Motor neuron (in vitro differentiated cells): ENCODE data around the gene ISG20L2. TPM values are rescaled to one million over a fixed set of nuclear protein-coding genes. Genes with fewer than 3 reads are reported as not detected.
A peak's percentile ranks its signal among the peaks of the same experiment; 100 is the strongest.

Source experiments
- ATAC-seq, 8 experiments: fragments of 200-7000 bp; cut with Tn5 transposase; replicated peaks in 6 of 8; 2 replicates each; pipeline ENCODE4 v1.8.0; 2021; ENCODE audit warnings: mild to moderate bottlenecking in 8 of 8, moderate library complexity in 8 of 8
- H3K27ac ChIP-seq, 2 donors: fragments of 250-450 bp; sonication (Bioruptor Pico); 2 replicates each; pipeline ENCODE4 v1.9.0; 2021; ENCODE audit warnings: antibody characterized with exemption in 2 of 2, mild to moderate bottlenecking in 2 of 2, moderate library complexity in 1 of 2
- H3K4me1 ChIP-seq, 2 donors: fragments of 250-450 bp; sonication (Bioruptor Pico); replicated peaks in 1 of 2; 2 replicates each; pipeline ENCODE4 v1.6.1; 2021; ENCODE audit warnings: antibody characterized with exemption in 2 of 2, mild to moderate bottlenecking in 2 of 2, moderate library complexity in 1 of 2
- H3K4me3 ChIP-seq, 5 donors: fragments of 250-450 bp; sonication (Bioruptor Pico); 2 replicates each; pipeline ENCODE4 v1.9.0; 2021; ENCODE audit warnings: antibody characterized with exemption in 5 of 5, mild to moderate bottlenecking in 5 of 5, moderate library complexity in 4 of 5
- WGBS, 10 experiments: fragments of 450-650 bp; shearing (Covaris generic); methylation state at CpG; one replicate each; pipeline ENCODE4 v1.0.0; 2022; 5-methylcytosine and 5-hydroxymethylcytosine counted together
- in situ Hi-C, 9 experiments: fragments of 400-800 bp; cut with MboI; loops; one replicate each; pipeline ENCODE4 v1.15.0; 2021; ENCODE audit warnings: low sequenced_read_pairs in 9 of 9, low pct_unique_long_range_greater_than_20kb in 2 of 9; ENCODE audit not compliant: unreplicated experiment in 9 of 9
- total RNA-seq, 8 experiments: library from RNA; unstranded; fragments of 300-600 nt; gene quantifications; 2 replicates each; pipeline versions ENCODE4 v1.2.3 to v1.2.4, GENCODE V29; 2022

ISG20L2 gene
- total RNA-seq, 8 experiments from 2014 or later = 25.1 to 45.2 (median 33.0) TPM

DNA sequence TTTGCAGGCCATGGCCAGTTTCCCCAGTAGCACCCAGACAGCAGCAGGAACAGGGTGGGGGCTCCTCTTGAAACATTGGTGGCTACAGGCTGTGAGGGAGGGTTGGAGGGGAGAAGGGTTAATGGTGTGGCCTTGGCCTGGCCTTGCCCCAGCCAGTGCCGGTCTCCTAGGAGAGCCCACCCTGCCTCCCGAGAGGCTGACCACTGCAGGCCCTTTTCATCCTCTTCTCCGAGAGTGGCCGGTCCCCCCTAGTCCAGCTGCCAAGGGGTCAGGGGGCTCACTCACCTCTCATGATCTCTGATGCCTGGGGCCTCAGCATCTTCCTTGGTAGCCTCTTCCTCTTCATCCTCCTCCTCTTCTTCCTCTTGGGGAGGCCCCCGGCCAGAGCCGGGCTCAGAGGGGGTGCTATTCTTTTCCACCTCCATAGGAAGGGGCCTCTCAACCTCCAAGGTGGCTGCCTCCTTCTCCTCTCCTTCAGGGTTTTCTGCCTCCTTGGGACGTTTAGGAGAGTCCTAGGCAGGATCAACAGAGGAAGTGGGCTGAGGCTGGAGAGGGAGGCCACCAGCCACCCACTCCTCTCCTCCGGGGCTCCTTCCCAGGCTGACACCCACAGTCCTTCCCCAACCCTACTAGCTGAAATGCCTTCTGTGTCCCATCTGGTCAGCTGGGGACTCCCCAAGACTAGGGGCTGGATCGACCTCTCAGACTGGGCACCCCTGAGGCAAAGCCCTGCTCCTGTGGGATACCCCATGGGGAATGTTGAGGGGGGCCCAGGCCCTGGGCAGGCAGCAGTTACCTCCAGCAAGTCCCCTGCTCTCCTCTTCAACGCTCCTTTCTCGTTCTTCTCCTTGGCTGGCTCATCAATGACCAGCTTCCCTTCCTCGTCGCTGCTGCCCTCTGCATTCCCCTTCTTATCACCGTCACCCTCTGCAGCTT is 15.1 kb upstream of the ISG20L2 start:
- Histone ChIP-seq H3K27ac (no peak overlapping the region), H3K4me1 (peaks cover 38% of the 10 kb centered on the region in 2 donors), H3K4me3 (no peak overlapping the region)
- in situ Hi-C loops = no loop called here
- ATAC-seq = no peak
- WGBS, 10 experiments = 54 to 100% (median 90%) methylated on average over 1 to 8 of the region's 14 CpGs; no CpG with 5 or more reads in 4 of the 10 experiments

GRCh38 chr1:156742801-156743200 is 14.2 kb upstream of the ISG20L2 start:
- Histone ChIP-seq H3K27ac (no peak overlapping the region), H3K4me1 (peaks cover 29% of the 10 kb centered on the region in 2 donors), H3K4me3 (no peak overlapping the region)
- in situ Hi-C loops = no loop called here
- no peak for ATAC-seq
- 57 to 100% (median 92%) methylated on average over 1 to 2 of the region's 4 CpGs; no CpG with 5 or more reads in 5 of the 10 experiments for WGBS, 10 experiments

DNA sequence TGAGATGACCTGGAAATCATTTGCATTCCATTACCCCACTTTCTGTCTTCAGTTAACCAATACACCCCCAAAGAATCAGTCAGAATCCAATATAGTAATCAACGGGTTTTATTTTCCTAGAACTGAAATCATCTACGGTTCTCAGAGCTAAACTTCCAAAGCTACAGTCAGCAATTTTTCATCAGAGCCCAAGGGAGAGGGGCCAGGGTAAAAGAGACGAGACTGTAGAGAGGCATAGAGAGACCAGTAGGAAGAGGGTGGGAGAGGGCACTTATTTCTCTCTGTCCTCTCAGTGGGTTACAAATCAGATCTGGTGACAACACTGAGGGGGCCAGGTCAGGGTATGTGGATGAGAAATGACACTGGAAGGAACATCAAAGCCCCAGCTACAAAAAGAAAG is 13.5 kb upstream of the ISG20L2 start:
- 53 to 100% (median 71%) methylated on average over 1 to 3 of the region's 3 CpGs; no CpG with 5 or more reads in 2 of the 10 experiments for WGBS, 10 experiments
- ATAC-seq = no peak
- Histone ChIP-seq H3K4me3 (no peak overlapping the region), H3K4me1 (peaks cover 23% of the 10 kb centered on the region in 2 donors), H3K27ac (no peak overlapping the region)
- in situ Hi-C loops = no loop called here

GRCh38 chr1:156741481-156741983 is 13.0 kb upstream of the ISG20L2 start:
- in situ Hi-C loops = no loop called here
- ATAC-seq = no peak
- 0 to 96% (median 68%) methylated on average over 2 to 8 of the region's 8 CpGs; no CpG with 5 or more reads in 2 of the 10 experiments for WGBS, 10 experiments

GRCh38 chr1:156740741-156741480 is 12.3 kb upstream of the ISG20L2 start, which contains the start of gene MRPL24:
Gene MRPL24 (minus strand): TSS chr1:156741088. CDS start chr1:156738704, 2,384 bp downstream.
- Histone ChIP-seq H3K27ac (peak within 1 kb of the TSS; percentile 82 to 91), H3K4me3 (peak within 1 kb of the TSS; percentile 58 to 80 (median 65)), H3K4me1 (peaks cover 17 to 18% of the 10 kb centered on the region in 2 donors)
- WGBS, 10 experiments = 0 to 4% (median 0%) methylated on average over 1 to 26 of the region's 38 CpGs; no CpG with 5 or more reads in 2 of the 10 experiments
- in situ Hi-C loops = no loop called here
- ATAC-seq = peak; percentile 93 to 95 (median 94)

More at GRCh38 chr1:156741481-156741983, 13.0 kb upstream of the ISG20L2 start:
- H3K27ac ChIP-seq = peak overlapping the region; percentile 82 to 91
- peak overlapping the region; percentile 17 to 65 (median 26) for H3K4me3 ChIP-seq
- H3K4me1 ChIP-seq = peaks cover 23% of the 10 kb centered on the region in 2 donors

- Histone ChIP-seq H3K27ac (peak overlapping the region; percentile 16 to 70), H3K4me3 (peak overlapping the region; percentile 58 to 80 (median 65)), H3K4me1 (peaks cover 14 to 16% of the 10 kb centered on the region in 2 donors)
- peak in 7 of 8 experiments; percentile 9 to 32 (median 23) for ATAC-seq
- in situ Hi-C loops = no loop called here
- WGBS, 10 experiments = 5 to 47% (median 15%) methylated on average over 2 to 7 of the region's 7 CpGs
Measured at GRCh38 chr1:156740237-156740740, 11.7 kb upstream of the ISG20L2 start.

DNA sequence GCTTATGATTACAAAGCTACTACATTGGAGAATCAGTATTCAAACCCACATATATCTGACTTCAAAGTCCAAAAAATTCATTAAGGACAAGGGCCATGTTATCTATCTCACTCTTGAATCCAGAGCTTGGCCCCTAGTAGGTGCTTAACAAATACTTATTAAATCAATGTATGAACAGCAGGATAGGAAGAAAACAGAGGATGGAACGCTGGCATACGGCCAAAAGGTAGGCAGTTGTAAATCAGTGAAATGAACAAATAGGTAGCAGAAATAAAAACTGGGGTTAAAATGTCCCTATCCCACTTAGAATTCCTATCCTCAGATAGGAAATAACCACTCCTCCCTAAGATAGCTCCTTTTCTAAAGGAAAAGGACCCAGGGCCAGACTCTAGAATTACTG is 10.3 kb upstream of the ISG20L2 start:
- Histone ChIP-seq H3K4me3 (no peak overlapping the region), H3K27ac (no peak overlapping the region), H3K4me1 (peaks cover 14 to 16% of the 10 kb centered on the region in 2 donors)
- WGBS, 10 experiments = 67 to 100% (median 100%) methylated on average over 2 of the region's 2 CpGs; no CpG with 5 or more reads in 3 of the 10 experiments
- ATAC-seq = no peak
- in situ Hi-C loops = no loop called here

DNA sequence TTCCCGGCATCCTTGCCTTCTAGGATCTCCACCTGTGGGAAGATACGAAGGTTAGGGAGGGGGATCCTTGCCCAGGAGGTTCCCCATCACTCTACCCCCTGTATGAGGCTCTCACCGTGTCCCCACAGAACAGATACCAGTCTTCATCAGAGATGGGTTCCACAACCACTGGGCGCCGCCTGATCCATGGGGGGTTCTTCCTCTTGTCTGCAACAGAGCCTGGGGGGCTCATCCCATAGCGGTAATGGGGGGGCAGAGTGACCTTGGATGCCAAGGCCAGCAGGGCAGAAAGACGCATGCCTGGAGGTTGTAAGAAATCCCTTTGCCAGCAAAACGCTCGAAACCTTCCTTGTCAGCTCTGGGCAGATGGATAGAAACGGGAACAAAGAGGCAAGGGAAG is 9.8 kb upstream of the ISG20L2 start:
- 87 to 100% (median 93%) methylated on average over 1 to 9 of the region's 10 CpGs; no CpG with 5 or more reads in 1 of the 10 experiments for WGBS, 10 experiments
- in situ Hi-C loops = no loop called here
- Histone ChIP-seq H3K27ac (no peak overlapping the region), H3K4me1 (peaks cover 14 to 16% of the 10 kb centered on the region in 2 donors), H3K4me3 (no peak overlapping the region)
- no peak for ATAC-seq

- Histone ChIP-seq H3K4me3 (no peak overlapping the region), H3K27ac (no peak overlapping the region), H3K4me1 (peaks cover 10 to 12% of the 10 kb centered on the region in 2 donors)
- WGBS, 10 experiments = 84 to 100% (median 100%) methylated on average over 1 to 4 of the region's 20 CpGs; no CpG with 5 or more reads in 5 of the 10 experiments
- ATAC-seq = peak in 1 of 8 experiments; percentile 15
- in situ Hi-C loops = no loop called here
Measured at GRCh38 chr1:156733989-156734584, 5.5 kb upstream of the ISG20L2 start.

- peaks cover 37 to 39% of the 10 kb centered on the region in 2 donors for H3K4me1 ChIP-seq
- WGBS, 10 experiments = 0 to 2% (median 0%) methylated on average over 5 to 27 of the region's 46 CpGs; no CpG with 5 or more reads in 2 of the 10 experiments
- peak within 1 kb of the TSS; percentile 96 for H3K27ac ChIP-seq
- peak; percentile 69 to 83 (median 78) for ATAC-seq
- H3K4me3 ChIP-seq = peak within 1 kb of the TSS; percentile 59 to 86 (median 81)
- in situ Hi-C loops = no loop called here
Measured at GRCh38 chr1:156727926-156728598, 504 bp downstream of the ISG20L2 start, which contains the start of gene METTL25B. Gene METTL25B (plus strand): TSS chr1:156728469. CDS start chr1:156729105, 636 bp downstream.

- H3K4me1 ChIP-seq = peaks cover 37 to 39% of the 10 kb centered on the region in 2 donors
- no peak for ATAC-seq
- H3K4me3 ChIP-seq = peak overlapping the region; percentile 59 to 86 (median 81)
- in situ Hi-C loops = no loop called here
- 0 to 56% (median 25%) methylated on average over 1 to 7 of the region's 7 CpGs; no CpG with 5 or more reads in 1 of the 10 experiments for WGBS, 10 experiments
- H3K27ac ChIP-seq = peak overlapping the region; percentile 96
Measured at GRCh38 chr1:156727492-156727891, 1.1 kb downstream of the ISG20L2 start.
